ENCODE measurements around the gene ETF1. TPM values are rescaled to one million over a fixed set of nuclear protein-coding genes. Genes with fewer than 3 reads are reported as not detected.
A peak's percentile ranks its signal among the peaks of the same experiment; 100 is the strongest.

The ETF1 gene
- total RNA-seq, 4 donors from 2014 or later = 71.2 to 99.9 (median 87.7) TPM

DNA sequence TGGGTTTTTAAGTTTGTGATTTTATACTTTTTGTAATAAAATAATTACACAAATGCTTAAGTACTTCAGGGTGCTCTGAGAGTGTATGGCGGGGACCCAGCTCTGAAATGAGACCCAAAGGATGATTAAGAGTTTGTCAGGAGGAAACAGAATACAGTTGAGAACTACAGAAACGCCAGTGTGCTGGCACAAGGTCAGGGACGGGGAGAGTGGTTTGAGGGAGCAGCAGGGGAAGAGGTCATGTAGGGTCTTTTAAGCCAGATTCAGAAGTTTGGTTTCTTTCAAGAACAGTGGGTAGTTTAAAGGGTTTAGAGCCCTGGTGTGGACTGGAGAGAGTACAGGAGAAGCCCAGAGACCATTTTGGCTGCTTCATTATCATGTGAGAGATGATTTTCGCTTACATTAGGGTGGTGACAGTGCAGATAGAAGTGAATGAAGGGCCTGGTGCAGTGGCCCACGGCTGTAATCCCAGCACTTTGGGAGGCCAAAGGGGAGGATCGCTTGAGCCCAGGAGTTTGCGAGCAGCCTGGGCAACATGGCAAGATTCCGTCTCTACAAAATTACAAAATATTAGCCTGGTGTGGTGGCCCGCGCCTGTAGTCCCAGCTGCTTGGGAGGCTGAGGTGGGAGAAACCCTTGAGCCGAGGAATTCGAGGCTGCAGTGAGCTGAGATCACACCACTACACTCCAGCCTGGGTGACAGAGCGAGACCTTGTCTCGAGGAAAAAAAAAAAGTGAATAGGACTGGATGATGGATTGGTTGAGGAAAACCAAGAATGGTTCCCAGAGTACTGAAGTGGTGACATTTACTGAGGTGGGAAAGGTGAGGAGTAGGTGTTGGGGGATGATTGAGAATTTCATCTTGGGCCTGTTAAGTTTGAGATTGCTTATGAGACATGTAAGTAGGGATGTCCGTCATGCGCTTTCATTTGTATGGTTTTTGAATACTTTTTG lies 1.4 kb upstream of the ETF1 start:
- 59% methylated on average over 16 of the region's 16 CpGs for WGBS
- no peaks in the 10 kb centered on the region for H3K9me3 ChIP-seq
- peak overlapping the region; percentile 100 for H3K27ac ChIP-seq
- H3K4me3 ChIP-seq = peak overlapping the region; percentile 98
- H3K36me3 ChIP-seq = no peaks in the 10 kb centered on the region
- no peaks in the 10 kb centered on the region for H3K27me3 ChIP-seq
- DNase-seq (ENCODE audit: low spot score in 2 of 2) = no peak
- H3K4me1 ChIP-seq = peaks cover 71% of the 10 kb centered on the region
- no peak for TF ChIP-seq POLR2AphosphoS5 (IDR thresholded peaks at IDR 0.05)
- TF ChIP-seq POLR2A (IDR thresholded peaks at IDR 0.05) = no peak
- TF ChIP-seq, protein P1, sequence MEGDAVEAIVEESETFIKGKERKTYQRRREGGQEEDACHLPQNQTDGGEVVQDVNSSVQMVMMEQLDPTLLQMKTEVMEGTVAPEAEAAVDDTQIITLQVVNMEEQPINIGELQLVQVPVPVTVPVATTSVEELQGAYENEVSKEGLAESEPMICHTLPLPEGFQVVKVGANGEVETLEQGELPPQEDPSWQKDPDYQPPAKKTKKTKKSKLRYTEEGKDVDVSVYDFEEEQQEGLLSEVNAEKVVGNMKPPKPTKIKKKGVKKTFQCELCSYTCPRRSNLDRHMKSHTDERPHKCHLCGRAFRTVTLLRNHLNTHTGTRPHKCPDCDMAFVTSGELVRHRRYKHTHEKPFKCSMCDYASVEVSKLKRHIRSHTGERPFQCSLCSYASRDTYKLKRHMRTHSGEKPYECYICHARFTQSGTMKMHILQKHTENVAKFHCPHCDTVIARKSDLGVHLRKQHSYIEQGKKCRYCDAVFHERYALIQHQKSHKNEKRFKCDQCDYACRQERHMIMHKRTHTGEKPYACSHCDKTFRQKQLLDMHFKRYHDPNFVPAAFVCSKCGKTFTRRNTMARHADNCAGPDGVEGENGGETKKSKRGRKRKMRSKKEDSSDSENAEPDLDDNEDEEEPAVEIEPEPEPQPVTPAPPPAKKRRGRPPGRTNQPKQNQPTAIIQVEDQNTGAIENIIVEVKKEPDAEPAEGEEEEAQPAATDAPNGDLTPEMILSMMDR (IDR thresholded peaks at IDR 0.05) = no peak
- TF ChIP-seq EP300 (IDR thresholded peaks at IDR 0.05) = no peak

DNA sequence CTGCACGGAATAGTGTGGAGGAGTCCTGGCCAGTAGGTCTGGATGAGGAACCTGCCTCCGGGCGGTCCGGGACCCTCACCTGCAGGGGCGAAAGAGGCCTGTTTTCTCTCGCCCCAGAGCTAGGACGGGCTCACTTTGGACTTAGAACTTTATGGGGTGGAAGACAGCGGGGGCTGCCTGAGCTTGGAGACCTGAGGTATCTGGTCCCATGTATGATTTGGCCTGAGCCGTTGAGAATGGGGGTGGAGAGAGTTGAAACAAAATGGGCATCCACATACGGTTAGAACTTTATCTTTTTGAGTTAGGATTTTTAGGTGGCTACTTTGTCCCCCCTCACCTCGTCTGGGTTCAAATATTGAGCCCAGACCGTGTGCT lies 681 bp upstream of the ETF1 start:
- TF ChIP-seq POLR2A (IDR thresholded peaks at IDR 0.05) (no peak), POLR2AphosphoS5 (IDR thresholded peaks at IDR 0.05) (no peak)
- WGBS = 1% methylated on average over 12 of the region's 12 CpGs
- Histone ChIP-seq H3K27ac (peak overlapping the region; percentile 100), H3K27me3 (no peaks in the 10 kb centered on the region), H3K4me3 (peak overlapping the region; percentile 98), H3K9me3 (no peaks in the 10 kb centered on the region), H3K36me3 (no peaks in the 10 kb centered on the region), H3K4me1 (peaks cover 75% of the 10 kb centered on the region)
- peak in 1 of 2 donors; percentile 91 for DNase-seq (ENCODE audit: low spot score in 2 of 2)

DNA sequence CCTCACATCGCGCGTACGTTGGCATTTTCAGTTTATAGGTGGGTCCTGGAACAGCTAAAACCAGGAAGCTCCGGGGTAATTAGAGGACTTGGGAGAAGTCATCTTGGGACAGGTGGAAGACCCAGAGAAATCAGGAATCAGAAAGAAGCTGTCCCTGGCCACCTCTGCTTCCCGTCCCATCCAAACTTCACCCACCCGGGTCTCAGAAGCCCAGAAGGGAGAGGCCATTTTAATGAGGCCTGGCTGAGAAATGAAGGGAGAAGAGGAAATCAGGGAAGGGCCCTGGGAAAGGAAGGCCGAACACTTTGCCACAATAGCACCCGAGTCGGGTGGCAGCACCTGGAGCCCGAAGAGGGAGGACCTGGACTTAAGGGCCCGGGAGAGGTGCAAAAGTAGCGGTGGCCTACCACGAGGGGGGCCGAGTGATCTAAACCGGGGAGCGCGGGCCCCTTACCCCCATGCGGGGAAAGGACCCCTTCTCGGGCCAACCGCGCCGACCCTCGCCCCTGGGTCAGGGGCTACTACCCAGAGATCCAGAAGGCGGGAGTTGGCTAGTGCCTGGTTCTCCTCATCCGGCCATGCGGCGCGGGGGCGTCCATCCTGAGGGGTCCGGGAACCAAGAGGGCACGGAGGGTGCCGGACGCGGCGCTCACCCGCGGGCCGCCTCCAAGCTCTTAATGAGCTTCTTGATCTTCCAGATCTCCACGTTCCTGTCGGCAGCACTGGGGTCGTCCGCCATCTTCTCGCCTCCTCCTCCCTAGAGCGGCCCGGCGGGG lies 668 bp downstream of the ETF1 start:
- no peaks in the 10 kb centered on the region for H3K27me3 ChIP-seq
- peak overlapping the region; percentile 100 for H3K27ac ChIP-seq
- DNase-seq (ENCODE audit: low spot score in 2 of 2) = no peak
- no peaks in the 10 kb centered on the region for H3K9me3 ChIP-seq
- no peaks in the 10 kb centered on the region for H3K36me3 ChIP-seq
- TF ChIP-seq POLR2AphosphoS5 (IDR thresholded peaks at IDR 0.05) (no peak), POLR2A (IDR thresholded peaks at IDR 0.05) (no peak), EP300 (IDR thresholded peaks at IDR 0.05) (no peak)
- TF ChIP-seq, protein P1 (IDR thresholded peaks at IDR 0.05) = no peak
- peak overlapping the region; percentile 98 for H3K4me3 ChIP-seq
- H3K4me1 ChIP-seq = peaks cover 73% of the 10 kb centered on the region
- WGBS = 0% methylated on average over 29 of the region's 47 CpGs

DNA sequence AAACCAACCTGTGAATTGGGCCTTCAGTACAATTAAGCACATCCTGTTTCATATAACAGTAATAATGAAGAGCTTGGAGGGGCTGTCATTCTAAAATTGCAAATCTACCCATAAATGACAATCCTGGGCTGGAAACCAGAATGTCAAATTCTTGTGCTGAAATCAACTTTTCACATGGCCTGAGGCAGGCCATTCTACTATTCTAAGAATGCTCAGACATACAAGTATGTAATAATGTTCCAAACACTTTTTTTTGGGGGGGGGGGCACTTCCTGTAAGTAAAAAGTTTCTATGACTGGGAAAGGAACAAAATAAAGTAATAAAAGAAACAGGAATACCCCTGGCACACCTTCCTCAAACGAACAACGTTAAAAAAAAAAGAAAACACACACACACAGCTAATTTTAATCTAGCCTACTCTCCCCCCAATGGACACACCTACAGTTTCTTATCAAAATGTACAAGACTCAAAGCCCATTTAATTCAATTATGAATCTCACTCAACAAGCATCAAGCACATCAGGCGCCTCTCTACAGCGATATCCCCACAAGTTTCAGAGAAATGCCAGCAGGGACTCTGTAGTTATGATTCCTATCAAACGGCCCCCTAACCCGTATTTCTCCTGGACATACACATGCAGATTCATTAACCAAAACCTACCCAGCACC lies 1.4 kb downstream of the ETF1 start:
- H3K9me3 ChIP-seq = no peaks in the 10 kb centered on the region
- H3K4me3 ChIP-seq = peak overlapping the region; percentile 98
- H3K27me3 ChIP-seq = no peaks in the 10 kb centered on the region
- DNase-seq (ENCODE audit: low spot score in 2 of 2) = no peak
- 13% methylated on average over 6 of the region's 6 CpGs for WGBS
- no peak for TF ChIP-seq POLR2AphosphoS5 (IDR thresholded peaks at IDR 0.05)
- no peak for TF ChIP-seq POLR2A (IDR thresholded peaks at IDR 0.05)
- TF ChIP-seq EP300 (IDR thresholded peaks at IDR 0.05) = no peak
- TF ChIP-seq, protein P1 (IDR thresholded peaks at IDR 0.05) = no peak
- H3K27ac ChIP-seq = peak overlapping the region; percentile 100
- peaks cover 75% of the 10 kb centered on the region for H3K4me1 ChIP-seq
- no peaks in the 10 kb centered on the region for H3K36me3 ChIP-seq

DNA sequence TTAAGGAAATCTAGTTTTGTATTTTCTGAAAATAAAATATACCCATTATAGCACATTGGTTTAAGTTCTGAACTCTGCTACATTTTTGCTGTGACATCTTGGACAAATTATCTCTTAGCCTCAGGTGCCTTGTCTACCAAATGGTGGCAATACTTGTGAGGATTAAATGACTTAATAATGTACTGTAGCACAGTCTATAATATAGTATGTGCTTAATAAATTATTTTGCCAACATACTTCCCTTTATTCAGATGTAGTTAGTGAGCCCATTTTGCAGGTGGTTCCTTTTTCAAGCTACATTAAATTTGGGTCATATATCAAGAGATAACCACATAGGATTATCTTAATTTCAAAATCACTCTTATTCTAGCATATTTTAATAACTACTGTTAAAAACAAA lies 3.2 kb downstream of the ETF1 start:
- H3K27ac ChIP-seq = no peak overlapping the region
- peaks cover 74% of the 10 kb centered on the region for H3K4me1 ChIP-seq

More for the DNA sequence above, 3.2 kb downstream of the ETF1 start:
- no peak for DNase-seq (ENCODE audit: low spot score in 2 of 2)
- H3K36me3 ChIP-seq = no peaks in the 10 kb centered on the region
- H3K9me3 ChIP-seq = no peaks in the 10 kb centered on the region
- no peak overlapping the region for H3K4me3 ChIP-seq
- no peaks in the 10 kb centered on the region for H3K27me3 ChIP-seq
- TF ChIP-seq, protein P1 (IDR thresholded peaks at IDR 0.05) = no peak
